Measurements from ENCODE around the gene MAP2. TPM values are rescaled to one million over a fixed set of nuclear protein-coding genes. Genes with fewer than 3 reads are reported as not detected.

MAP2 gene
- total and polyA plus RNA-seq, 2 of the 8 experiments (the other 6 are each of a cell fraction or from before 2014, with no cell fraction given) = 5.9 to 9.4 TPM

DNA sequence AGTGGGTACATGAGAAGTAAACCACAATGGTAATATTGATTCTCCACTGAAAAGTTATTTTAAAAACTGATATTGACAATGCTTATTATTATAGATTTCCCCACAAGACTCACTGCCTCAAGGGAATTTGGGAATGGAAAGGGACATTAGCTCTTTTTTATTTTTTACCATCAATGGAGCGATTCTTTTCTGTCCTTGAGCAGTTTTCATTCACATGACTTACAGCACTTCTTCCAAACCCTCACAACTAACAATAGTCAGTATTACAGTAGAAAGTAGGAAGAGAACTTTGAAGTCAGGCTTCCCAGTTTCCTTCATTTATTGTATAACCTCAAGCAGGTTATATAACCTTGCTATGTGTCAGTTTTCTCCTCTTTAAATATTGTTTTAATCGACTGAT is 343.5 kb downstream of the MAP2 start:
- CTCF ChIA-PET (ENCODE audit: partially characterized antibody) = no interaction called here
- no peak for TF ChIP-seq GABPA (IDR thresholded peaks at IDR 0.05; ENCODE audit: borderline replicate concordance, insufficient read depth, low read length)
- no peak for TF ChIP-seq CHD1 (IDR thresholded peaks at IDR 0.05; ENCODE audit: low read depth, low read length)
- no peak for TF ChIP-seq FOSL1 (IDR thresholded peaks at IDR 0.05; ENCODE audit: insufficient read depth, low read depth, low read length)
- TF ChIP-seq, protein P1, sequence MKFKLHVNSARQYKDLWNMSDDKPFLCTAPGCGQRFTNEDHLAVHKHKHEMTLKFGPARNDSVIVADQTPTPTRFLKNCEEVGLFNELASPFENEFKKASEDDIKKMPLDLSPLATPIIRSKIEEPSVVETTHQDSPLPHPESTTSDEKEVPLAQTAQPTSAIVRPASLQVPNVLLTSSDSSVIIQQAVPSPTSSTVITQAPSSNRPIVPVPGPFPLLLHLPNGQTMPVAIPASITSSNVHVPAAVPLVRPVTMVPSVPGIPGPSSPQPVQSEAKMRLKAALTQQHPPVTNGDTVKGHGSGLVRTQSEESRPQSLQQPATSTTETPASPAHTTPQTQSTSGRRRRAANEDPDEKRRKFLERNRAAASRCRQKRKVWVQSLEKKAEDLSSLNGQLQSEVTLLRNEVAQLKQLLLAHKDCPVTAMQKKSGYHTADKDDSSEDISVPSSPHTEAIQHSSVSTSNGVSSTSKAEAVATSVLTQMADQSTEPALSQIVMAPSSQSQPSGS (IDR thresholded peaks at IDR 0.05; ENCODE audit: low read length) = no peak
- no peak for TF ChIP-seq SIRT6 (IDR thresholded peaks at IDR 0.05; ENCODE audit: low read length)
- TF ChIP-seq CREB1 (IDR thresholded peaks at IDR 0.05) = no peak
- no peak for TF ChIP-seq MAFK (IDR thresholded peaks at IDR 0.05; ENCODE audit: low read depth, low read length)
- no peak for TF ChIP-seq ZNF274 (IDR thresholded peaks at IDR 0.05; ENCODE audit: borderline replicate concordance, extremely low read depth, low read length)
- TF ChIP-seq POLR2A (IDR thresholded peaks at IDR 0.05; ENCODE audit: control extremely low read depth in 1 of 2, low read depth in 2 of 2, low read length in 2 of 2) = no peak
- no peak for TF ChIP-seq TAF1 (IDR thresholded peaks at IDR 0.05; ENCODE audit: low read depth, low read length)
- no peak for TF ChIP-seq RXRA (IDR thresholded peaks at IDR 0.05; ENCODE audit: insufficient read depth, low read depth, low read length)
- TF ChIP-seq EP300 (IDR thresholded peaks at IDR 0.05; ENCODE audit: borderline replicate concordance in 1 of 2, low read depth in 2 of 2, low read length in 2 of 2) = no peak
- no peak for TF ChIP-seq BACH1 (IDR thresholded peaks at IDR 0.05; ENCODE audit: low read length)
- no peak for TF ChIP-seq NANOG (IDR thresholded peaks at IDR 0.05; ENCODE audit: insufficient read depth, low read depth, low read length, poor library complexity, severe bottlenecking)

More for the DNA sequence above, 343.5 kb downstream of the MAP2 start:
- H3K14ac ChIP-seq (ENCODE audit: insufficient read length) = no peak overlapping the region
- no peaks in the 10 kb centered on the region for H3K9me3 ChIP-seq (ENCODE audit: insufficient read depth in 2 of 2, low read depth in 1 of 2, low read length in 1 of 2)
- no peak overlapping the region for H4K91ac ChIP-seq (replicated peaks; ENCODE audit: insufficient read length, low read length)
- no peak overlapping the region for H2BK5ac ChIP-seq (ENCODE audit: low read depth, low read length)
- no peak overlapping the region for H4K5ac ChIP-seq (ENCODE audit: insufficient read length, low read depth, low read length)
- no peak overlapping the region for H3K9ac ChIP-seq (replicated peaks in 1 of 4; ENCODE audit: extremely low read depth in 1 of 4, low read depth in 3 of 4, low read length in 3 of 4)
- no peak overlapping the region for H2AFZ ChIP-seq (ENCODE audit: low read length)
- no peaks in the 10 kb centered on the region for H3K79me1 ChIP-seq (ENCODE audit: low read depth, low read length)
- H3K4me1 ChIP-seq (replicated peaks in 1 of 4; ENCODE audit: control insufficient read depth in 3 of 4, insufficient read depth in 4 of 4, low read length in 3 of 4) = peaks cover 0 to 2% (median 0%) of the 10 kb centered on the region in 4 experiments; a peak in 3 of 7 replicates
- H3K4me2 ChIP-seq (ENCODE audit: insufficient read depth in 1 of 2, low read depth in 2 of 2, low read length in 2 of 2) = no peak overlapping the region
- H2BK12ac ChIP-seq (ENCODE audit: low read depth, low read length) = no peak overlapping the region
- no peak overlapping the region for H4K8ac ChIP-seq (ENCODE audit: extremely low read depth, insufficient read depth, low read length)
- no peak overlapping the region for H2BK20ac ChIP-seq (ENCODE audit: low read length)
- no peaks in the 10 kb centered on the region for H3K79me2 ChIP-seq (ENCODE audit: control insufficient read depth in 1 of 2, insufficient read depth in 2 of 2, low read length in 2 of 2)
- DNase-seq (ENCODE audit: low read depth in 1 of 2, low spot score in 2 of 2) (no peak), FAIRE-seq (no peak)
- POLR2A ChIA-PET (ENCODE audit: partially characterized antibody) = no interaction called here
- H2AK5ac ChIP-seq (ENCODE audit: low read depth, low read length) = no peak overlapping the region
- H3K4ac ChIP-seq (replicated peaks; ENCODE audit: insufficient read length, low read depth, low read length) = no peak overlapping the region
- peaks cover 5 to 57% (median 27%) of the 10 kb centered on the region in 4 experiments for H3K27me3 ChIP-seq (replicated peaks in 1 of 4; ENCODE audit: control insufficient read depth in 3 of 4, extremely low read depth in 1 of 4, insufficient read depth in 3 of 4, low read length in 3 of 4)
- H2BK120ac ChIP-seq (replicated peaks; ENCODE audit: low read depth, low read length) = no peak overlapping the region
- H3K36me3 ChIP-seq (ENCODE audit: control insufficient read depth in 2 of 4, insufficient read depth in 4 of 4, low read length in 3 of 4) = no peaks in the 10 kb centered on the region
- no peak overlapping the region for H3K18ac ChIP-seq (ENCODE audit: extremely low read depth, low read length)
- H3K27ac ChIP-seq (ENCODE audit: low read depth, low read length) = no peak overlapping the region
- no peak overlapping the region for H2BK15ac ChIP-seq (ENCODE audit: low read length)
- H4K20me1 ChIP-seq (replicated peaks in 1 of 2; ENCODE audit: control insufficient read depth in 1 of 2, insufficient read depth in 2 of 2, low read length in 2 of 2) = no peaks in the 10 kb centered on the region
- H3K23ac ChIP-seq (ENCODE audit: insufficient read length) = no peak overlapping the region
- no peak overlapping the region for H3K56ac ChIP-seq (replicated peaks; ENCODE audit: insufficient read length, low read depth, low read length)
- no peak overlapping the region for H3K4me3 ChIP-seq (ENCODE audit: extremely low read depth in 1 of 4, insufficient read depth in 2 of 4, low read depth in 3 of 4, low read length in 4 of 4)
- 67% methylated on average over 2 of the region's 2 CpGs; no CpG with 5 or more reads in 1 of the 2 experiments for WGBS, 2 experiments (ENCODE audit: extremely low coverage in 1 of 2, insufficient coverage in 1 of 2, insufficient read length in 1 of 2, insufficient replicate concordance in 2 of 2, low coverage in 1 of 2, low lambda C conversion rate in 2 of 2, missing lambda C conversion rate in 1 of 2)
- peaks cover 3% of the 10 kb centered on the region; the same call in 1 of the 2 replicates for H3K23me2 ChIP-seq (ENCODE audit: low read depth, low read length)

All from H1 (cell line).